ENCODE measurements around the gene PAX5.

- TF ChIP-seq JUN (IDR thresholded peaks at IDR 0.05) = no peak
- TF ChIP-seq CTCF (IDR thresholded peaks at IDR 0.05) = no peak
- no peak for TF ChIP-seq TFCP2L1 (CRISPR knock-in tag; IDR thresholded peaks at IDR 0.05)
- no peak for TF ChIP-seq RFX5 (IDR thresholded peaks at IDR 0.05)
- no peak for TF ChIP-seq POLR2A (IDR thresholded peaks at IDR 0.05; ENCODE audit: low read length)
- no peak for TF ChIP-seq JUNB (IDR thresholded peaks at IDR 0.05)
- no peak for TF ChIP-seq CEBPB (IDR thresholded peaks at IDR 0.05)
- no peak for TF ChIP-seq CBX8 (IDR thresholded peaks at IDR 0.05)
- TF ChIP-seq REST (IDR thresholded peaks at IDR 0.05) = no peak
Measured at GRCh38 chr9:36877239-36877638, 156.8 kb downstream of the PAX5 start.

Measured in A549 (cell line).